H9 (cell line): ENCODE measurements around the gene BIRC5. TPM values are rescaled to one million over a fixed set of nuclear protein-coding genes. Genes with fewer than 3 reads are reported as not detected.

Experiments used
- DNase-seq: peaks from one replicate; pipeline ENCODE4 v3.0.0-alpha.2; 2017
- H2AFZ ChIP-seq: one replicate; pipeline ENCODE4 v1.6.1; 2013; ENCODE audit warnings: mild to moderate bottlenecking, low read length, control low read depth, moderate library complexity
- H2AK5ac ChIP-seq: 2 replicates; pipeline ENCODE4 v1.6.1; 2013; ENCODE audit warnings: low read length, control low read depth, mixed read lengths; ENCODE audit not compliant: insufficient read length
- H2BK120ac ChIP-seq: one replicate; pipeline ENCODE4 v1.6.1; 2013; ENCODE audit warnings: low read depth, mild to moderate bottlenecking, low read length, control low read depth, inconsistent platforms; ENCODE audit not compliant: poor library complexity, severe bottlenecking
- H2BK12ac ChIP-seq: 2 replicates; pipeline ENCODE4 v1.6.1; 2013; ENCODE audit warnings: low read length, control low read depth, mixed read lengths, low read depth; ENCODE audit not compliant: insufficient read length
- H2BK15ac ChIP-seq: 2 replicates; pipeline ENCODE4 v1.6.1; 2013; ENCODE audit warnings: low read depth, low read length, control low read depth
- H2BK20ac ChIP-seq: one replicate; pipeline ENCODE4 v1.6.1; 2013; ENCODE audit warnings: low read depth, mild to moderate bottlenecking, low read length, control low read depth, inconsistent platforms; ENCODE audit not compliant: poor library complexity, severe bottlenecking
- H2BK5ac ChIP-seq: 2 replicates; pipeline ENCODE4 v1.6.1; 2013; ENCODE audit warnings: low read length, control low read depth, mixed read lengths; ENCODE audit not compliant: insufficient read length
- H3K14ac ChIP-seq: 2 replicates; pipeline ENCODE4 v1.6.1; 2013; ENCODE audit warnings: low read length, control low read depth; ENCODE audit not compliant: insufficient read depth
- H3K18ac ChIP-seq: 2 replicates; pipeline ENCODE4 v1.6.1; 2013; ENCODE audit warnings: low read depth, mild to moderate bottlenecking, mixed read lengths, low read length, control low read depth; ENCODE audit not compliant: insufficient read length
- H3K23ac ChIP-seq: 2 replicates; pipeline ENCODE4 v1.6.1; 2013; ENCODE audit warnings: low read length, control low read depth, mixed read lengths, low read depth; ENCODE audit not compliant: insufficient read length
- H3K23me2 ChIP-seq: 2 replicates; pipeline ENCODE4 v1.6.1; 2013; ENCODE audit warnings: low read depth, mild to moderate bottlenecking, mixed read lengths, low read length, control low read depth; ENCODE audit not compliant: insufficient read length, poor library complexity, severe bottlenecking
- H3K27ac ChIP-seq: 2 replicates; pipeline ENCODE4 v1.5.1; 2013; ENCODE audit warnings: low read length, control low read depth, mixed read lengths, low read depth; ENCODE audit not compliant: insufficient read length
- H3K27me3 ChIP-seq: 2 replicates; pipeline ENCODE4 v1.6.1; 2013; ENCODE audit warnings: low read length, control low read depth, inconsistent platforms; ENCODE audit not compliant: insufficient read depth
- H3K4ac ChIP-seq: 2 replicates; pipeline ENCODE4 v1.6.1; 2013; ENCODE audit warnings: low read depth, mild to moderate bottlenecking, control low read depth, inconsistent platforms, low read length, moderate library complexity
- H3K4me1 ChIP-seq: 2 replicates; pipeline ENCODE4 v1.6.1; 2013; ENCODE audit warnings: low read length, control low read depth, inconsistent platforms; ENCODE audit not compliant: insufficient read depth
- H3K4me2 ChIP-seq: 2 replicates; pipeline ENCODE4 v1.6.1; 2013; ENCODE audit warnings: low read length, control low read depth, mixed read lengths; ENCODE audit not compliant: insufficient read length, insufficient read depth
- H3K56ac ChIP-seq: 2 replicates; pipeline ENCODE4 v1.6.1; 2013; ENCODE audit warnings: low read depth, mild to moderate bottlenecking, mixed read lengths, low read length, control low read depth; ENCODE audit not compliant: insufficient read length
- H3K79me1 ChIP-seq: 2 replicates; pipeline ENCODE4 v1.6.1; 2013; ENCODE audit warnings: low read depth, mild to moderate bottlenecking, moderate library complexity, low read length, control low read depth, inconsistent platforms; ENCODE audit not compliant: insufficient read depth, poor library complexity, severe bottlenecking
- H3K79me2 ChIP-seq: 2 replicates; pipeline ENCODE4 v1.6.1; 2013; ENCODE audit warnings: low read length, control low read depth, inconsistent platforms; ENCODE audit not compliant: insufficient read depth
- H3K9ac ChIP-seq: 2 replicates; pipeline ENCODE4 v1.6.1; 2013; ENCODE audit warnings: low read length, control low read depth, mixed read lengths; ENCODE audit not compliant: insufficient read length; ENCODE audit errors: extremely low read depth
- H3K9me3 ChIP-seq: one replicate; pipeline ENCODE4 v1.6.1; 2013; ENCODE audit warnings: low read depth, low read length, inconsistent platforms; ENCODE audit not compliant: control insufficient read depth
- H3T11ph ChIP-seq: one replicate; pipeline ENCODE4 v1.6.1; 2013; ENCODE audit warnings: mild to moderate bottlenecking, low read length, control low read depth, inconsistent platforms
- H4K20me1 ChIP-seq: one replicate; pipeline ENCODE4 v1.6.1; 2013; ENCODE audit not compliant: control insufficient read depth, insufficient read length, insufficient read depth
- H4K5ac ChIP-seq: 2 replicates; pipeline ENCODE4 v1.6.1; 2013; ENCODE audit warnings: low read depth, mild to moderate bottlenecking, mixed read lengths, low read length, control low read depth; ENCODE audit not compliant: insufficient read length
- H4K8ac ChIP-seq: replicated peaks from 2 replicates; pipeline ENCODE4 v1.6.1; 2013; ENCODE audit warnings: low read length, control low read depth, mixed read lengths, low read depth; ENCODE audit not compliant: insufficient read length
- H4K91ac ChIP-seq: 2 replicates; pipeline ENCODE4 v1.6.1; 2013; ENCODE audit warnings: low read depth, mild to moderate bottlenecking, moderate library complexity, mixed read lengths, low read length, control low read depth; ENCODE audit not compliant: insufficient read length
- H3K27ac Mint-ChIP-seq, 3 experiments: 2 replicates in 2 of 3; 3 replicates in 1 of 3; pipeline ENCODE4 v1.8.0; 2020 to 2021; ENCODE audit warnings: mixed read lengths in 3 of 3, mild to moderate bottlenecking in 1 of 3, moderate library complexity in 1 of 3
- H3K27me3 Mint-ChIP-seq: 2 replicates; pipeline ENCODE4 v1.8.0; 2021; ENCODE audit warnings: low read depth, mild to moderate bottlenecking, moderate library complexity, mixed read lengths
- H3K36me3 Mint-ChIP-seq, 3 experiments: 2 replicates in 2 of 3; 3 replicates in 1 of 3; pipeline ENCODE4 v1.8.0; 2020 to 2021; ENCODE audit warnings: low read depth in 3 of 3, mixed read lengths in 3 of 3; ENCODE audit not compliant: insufficient read depth in 1 of 3
- H3K4me1 Mint-ChIP-seq, 2 experiments: 2 replicates each; pipeline ENCODE4 v1.8.0; 2020; ENCODE audit warnings: mixed read lengths in 2 of 2
- H3K4me3 Mint-ChIP-seq, 2 experiments: 2 replicates in 1 of 2; 3 replicates in 1 of 2; pipeline ENCODE4 v1.8.0; 2020 to 2021; ENCODE audit warnings: mild to moderate bottlenecking in 2 of 2, mixed read lengths in 2 of 2, moderate library complexity in 1 of 2
- H3K9me3 Mint-ChIP-seq, 2 experiments: 2 replicates in 1 of 2; 3 replicates in 1 of 2; pipeline ENCODE4 v1.8.0; 2020; ENCODE audit warnings: mild to moderate bottlenecking in 2 of 2, mixed read lengths in 2 of 2, moderate library complexity in 1 of 2
- WGBS: extraction: QIAGEN DNeasy Blood & Tissue Kit; methylation state at CpG from one replicate; pipeline ENCODE4 v1.1.7; 2013; ENCODE audit warnings: missing lambda C conversion rate, low lambda C conversion rate, mixed read lengths; ENCODE audit not compliant: insufficient read length; ENCODE audit errors: extremely low coverage; 5-methylcytosine and 5-hydroxymethylcytosine counted together
- total RNA-seq: library from RNA; stranded (reverse); gene quantifications from 2 replicates; pipeline ENCODE4 v1.2.1, GENCODE V29; 2021
- TF ChIP-seq, protein P1 (sequence below): fragments of 200-600 bp; sonication (generic); conservative IDR thresholded peaks from 3 replicates; pipeline ENCODE4 v1.8.0; 2021; ENCODE audit warnings: antibody characterized with exemption, mild to moderate bottlenecking

Gene BIRC5
- total RNA-seq, 1 experiment from 2014 or later = 97.8 TPM

GRCh38 chr17:78249818-78250806 is 36.1 kb downstream of the BIRC5 start:
- TF ChIP-seq, protein P1, sequence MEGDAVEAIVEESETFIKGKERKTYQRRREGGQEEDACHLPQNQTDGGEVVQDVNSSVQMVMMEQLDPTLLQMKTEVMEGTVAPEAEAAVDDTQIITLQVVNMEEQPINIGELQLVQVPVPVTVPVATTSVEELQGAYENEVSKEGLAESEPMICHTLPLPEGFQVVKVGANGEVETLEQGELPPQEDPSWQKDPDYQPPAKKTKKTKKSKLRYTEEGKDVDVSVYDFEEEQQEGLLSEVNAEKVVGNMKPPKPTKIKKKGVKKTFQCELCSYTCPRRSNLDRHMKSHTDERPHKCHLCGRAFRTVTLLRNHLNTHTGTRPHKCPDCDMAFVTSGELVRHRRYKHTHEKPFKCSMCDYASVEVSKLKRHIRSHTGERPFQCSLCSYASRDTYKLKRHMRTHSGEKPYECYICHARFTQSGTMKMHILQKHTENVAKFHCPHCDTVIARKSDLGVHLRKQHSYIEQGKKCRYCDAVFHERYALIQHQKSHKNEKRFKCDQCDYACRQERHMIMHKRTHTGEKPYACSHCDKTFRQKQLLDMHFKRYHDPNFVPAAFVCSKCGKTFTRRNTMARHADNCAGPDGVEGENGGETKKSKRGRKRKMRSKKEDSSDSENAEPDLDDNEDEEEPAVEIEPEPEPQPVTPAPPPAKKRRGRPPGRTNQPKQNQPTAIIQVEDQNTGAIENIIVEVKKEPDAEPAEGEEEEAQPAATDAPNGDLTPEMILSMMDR = no peak
- H3K23ac ChIP-seq = no peak overlapping the region
- Mint-ChIP-seq H3K9me3 (peaks cover 7 to 8% of the 10 kb centered on the region in 2 experiments), H3K27me3 (peaks cover 1% of the 10 kb centered on the region; the same call in 1 of the 2 replicates), H3K36me3 (peaks cover 2 to 5% (median 3%) of the 10 kb centered on the region in 3 experiments; a peak in 3 of 7 replicates), H3K4me3 (peak overlapping the region in 1 of 2 experiments; percentile 14; a peak in 1 of 5 replicates), H3K4me1 (peaks cover 18 to 40% of the 10 kb centered on the region in 2 experiments), H3K27ac (peak overlapping the region in 1 of 3 experiments; percentile 76; a peak in 2 of 7 replicates)
- H4K5ac ChIP-seq = no peak overlapping the region
- no peak overlapping the region for H2BK120ac ChIP-seq
- no peak overlapping the region for H2BK12ac ChIP-seq
- no peak overlapping the region for H2BK20ac ChIP-seq
- H3K79me2 ChIP-seq = no peaks in the 10 kb centered on the region
- no CpG with 5 or more reads among the region's 20 CpGs for WGBS
- H3K9ac ChIP-seq = no peak overlapping the region
- no peak overlapping the region for H2BK15ac ChIP-seq
- H3K4me1 ChIP-seq = peaks cover 3% of the 10 kb centered on the region; the same call in 1 of the 2 replicates
- no peak overlapping the region for H2AK5ac ChIP-seq
- no peaks in the 10 kb centered on the region for H3K79me1 ChIP-seq
- H2AFZ ChIP-seq = no peak overlapping the region
- no peak overlapping the region for H3K56ac ChIP-seq
- no peak overlapping the region for H3K27ac ChIP-seq
- no peak overlapping the region for H3K4me2 ChIP-seq
- no peak overlapping the region for H3K14ac ChIP-seq
- no peak overlapping the region for H2BK5ac ChIP-seq
- H3T11ph ChIP-seq = no peak overlapping the region
- H3K9me3 ChIP-seq = no peaks in the 10 kb centered on the region
- no peak overlapping the region for H3K4ac ChIP-seq
- H4K20me1 ChIP-seq = no peaks in the 10 kb centered on the region
- H4K8ac ChIP-seq = no peak overlapping the region
- no peak overlapping the region for H3K18ac ChIP-seq
- no peak for DNase-seq
- no peak overlapping the region for H4K91ac ChIP-seq
- no peaks in the 10 kb centered on the region for H3K27me3 ChIP-seq
- no peaks in the 10 kb centered on the region for H3K23me2 ChIP-seq
